Fibroblast of skin of right quadriceps (primary cell): ENCODE data around the gene SCYGR5.

Experiments used
- DNase-seq: peaks from one replicate; pipeline ENCODE4 v3.0.0-alpha.2; 2013

The SCYGR5 gene

GRCh38 chr2:227674485-227674884 is 7.9 kb downstream of the SCYGR5 start:
- DNase-seq, result no peak

DNA sequence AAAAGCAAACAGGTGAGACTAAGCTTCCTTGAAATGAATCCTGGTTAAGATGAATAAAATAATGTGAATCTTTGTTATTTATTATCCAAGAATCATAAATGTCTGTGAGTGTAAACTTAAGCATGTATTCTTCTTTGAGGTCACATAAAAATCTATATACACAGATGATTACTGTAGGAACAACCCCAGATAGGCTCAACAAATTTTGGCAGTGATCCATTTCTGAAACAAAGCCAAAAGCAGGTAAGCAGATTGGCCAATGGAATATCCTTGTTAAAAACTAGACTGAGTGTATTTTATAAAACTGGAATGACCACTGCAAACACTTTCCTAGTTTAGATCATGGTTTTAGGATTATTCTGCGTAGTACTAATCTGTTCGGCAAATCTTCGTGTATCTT is 11.3 kb downstream of the SCYGR5 start:
- DNase-seq, result no peak

DNA sequence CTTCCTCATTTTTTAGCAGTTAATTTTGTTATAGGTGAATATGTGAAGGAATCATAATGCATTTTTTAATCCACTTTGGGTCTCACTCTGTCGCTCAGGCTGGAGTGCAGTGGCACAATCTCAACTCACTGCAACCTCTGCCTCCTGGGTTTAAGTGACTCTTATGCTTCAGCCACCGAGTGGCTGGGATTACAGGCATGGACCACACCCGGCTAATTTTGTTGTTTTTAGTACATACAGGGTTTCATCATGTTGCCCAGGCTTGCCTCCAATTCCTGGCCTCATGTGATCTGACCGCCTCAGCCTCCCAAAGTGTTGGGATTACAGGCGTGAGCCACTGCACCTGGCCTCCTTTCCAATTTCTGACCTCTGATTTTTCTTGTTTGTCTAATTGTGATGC is 17.7 kb downstream of the SCYGR5 start:
- DNase-seq, result no peak

DNA sequence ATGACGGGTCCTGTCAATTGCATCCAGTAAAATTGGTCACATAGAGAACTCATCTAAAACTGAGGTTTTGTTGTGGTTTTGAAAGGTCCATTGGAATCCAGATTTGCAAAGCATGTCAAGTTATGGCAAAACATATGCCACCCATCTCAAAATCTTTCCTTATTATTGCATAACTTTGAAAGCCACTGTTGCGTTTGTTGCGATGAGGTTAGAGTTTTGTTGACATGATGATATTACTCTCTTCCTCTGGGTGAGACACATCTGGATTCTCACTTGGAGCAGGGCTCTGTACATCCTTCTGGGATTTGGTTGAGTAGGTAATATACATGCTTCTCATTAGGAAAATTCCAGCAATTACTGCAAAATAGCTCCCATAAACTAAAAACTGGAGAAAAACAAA is 20.6 kb downstream of the SCYGR5 start:
- DNase-seq, result no peak

DNA sequence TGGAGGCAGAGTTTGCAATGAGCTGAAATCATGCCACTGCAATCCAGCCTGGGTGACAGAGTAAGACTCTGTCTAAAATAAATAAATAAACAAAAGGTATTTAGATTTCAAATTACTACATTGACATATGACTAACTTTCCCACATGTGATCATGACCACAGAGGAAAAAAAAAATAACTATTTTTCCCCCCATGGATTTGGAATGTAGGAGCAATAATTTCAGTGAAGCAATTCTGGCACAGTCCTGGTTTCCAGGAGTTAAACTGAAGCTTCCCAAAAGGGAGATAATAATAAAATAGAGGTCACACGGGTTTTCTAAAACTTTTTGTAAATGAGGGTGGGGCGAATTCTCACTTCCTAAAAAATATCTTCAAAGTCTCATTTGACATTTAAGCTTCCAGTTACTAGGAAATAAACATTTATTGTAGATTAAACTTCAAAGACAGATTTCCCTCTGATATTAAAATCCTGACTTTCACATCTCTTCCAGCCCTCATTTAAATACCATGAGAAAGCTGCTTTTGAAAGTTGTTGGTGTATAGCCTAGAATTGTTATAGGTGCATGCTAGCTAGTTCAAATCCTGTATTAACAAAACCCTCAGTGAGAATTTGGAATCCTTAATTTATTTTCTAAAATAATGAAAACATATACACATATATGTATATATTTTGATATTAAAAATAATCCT is 30.5 kb downstream of the SCYGR5 start:
- no peak for DNase-seq

- DNase-seq, result no peak
Observed at GRCh38 chr2:227701556-227701955, 35.0 kb downstream of the SCYGR5 start.

GRCh38 chr2:227703280-227703732 is 36.7 kb downstream of the SCYGR5 start:
- DNase-seq, result no peak

DNA sequence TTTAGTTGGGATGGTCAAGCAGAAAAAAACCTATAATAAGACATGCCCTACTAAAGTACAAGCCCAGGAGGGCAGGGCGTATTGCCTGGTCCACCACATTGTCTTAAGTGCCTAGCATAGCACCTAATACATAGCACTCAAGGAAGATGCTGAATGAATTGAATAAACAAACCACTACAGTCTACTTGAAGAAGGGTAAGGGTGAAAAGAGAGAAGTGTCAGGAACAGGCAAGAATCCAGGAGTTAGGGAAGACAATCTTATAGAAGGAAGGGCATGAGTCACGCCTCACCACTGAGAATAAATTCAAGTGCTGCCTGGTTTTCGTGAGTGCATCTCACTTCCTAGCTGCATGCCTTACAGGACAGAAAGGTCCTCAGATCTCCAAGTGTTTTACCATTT is 37.4 kb downstream of the SCYGR5 start:
- no peak for DNase-seq

DNA sequence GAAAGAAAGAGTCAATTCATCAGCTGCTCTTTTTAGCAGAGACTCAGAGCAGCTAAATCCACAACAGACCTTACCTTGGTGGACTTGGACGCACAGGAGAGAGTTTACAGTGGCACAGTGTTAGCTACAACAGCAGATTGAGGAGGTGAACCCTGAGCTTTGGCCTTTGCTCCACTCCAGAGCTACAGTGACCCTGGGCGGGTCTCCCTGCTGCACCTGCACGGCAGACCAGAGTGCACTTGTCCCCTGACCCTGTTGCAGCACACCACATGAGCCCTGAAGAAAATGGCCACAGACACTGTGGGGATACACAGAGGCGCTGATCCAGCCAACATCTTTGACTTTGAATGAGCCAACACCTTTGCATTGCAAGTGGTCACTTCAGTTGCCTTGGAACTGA is 40.3 kb downstream of the SCYGR5 start:
- DNase-seq, result no peak

DNA sequence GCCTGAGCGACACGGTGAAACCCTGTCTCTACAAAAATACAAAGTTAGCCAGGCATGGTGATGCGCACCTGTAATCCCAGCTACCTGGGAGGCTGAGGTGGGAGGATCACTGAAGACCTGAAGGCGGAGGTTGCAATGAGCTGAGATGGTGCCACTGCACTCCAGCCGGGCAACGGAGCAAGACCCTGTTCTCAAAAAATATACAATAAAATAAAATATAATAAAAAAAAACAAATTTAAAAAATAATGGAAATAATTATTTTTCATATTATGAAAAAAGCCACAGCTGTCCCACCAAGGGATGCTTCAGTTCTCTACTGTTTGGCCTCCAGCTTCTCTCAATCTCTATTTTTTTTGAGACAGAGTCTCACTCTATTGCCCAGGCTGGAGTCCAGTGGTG is 40.8 kb downstream of the SCYGR5 start:
- no peak for DNase-seq

- DNase-seq, result no peak
Observed at GRCh38 chr2:227710986-227711385, 44.4 kb downstream of the SCYGR5 start.

- DNase-seq, result no peak
Observed at GRCh38 chr2:227713291-227713690, 46.7 kb downstream of the SCYGR5 start.

GRCh38 chr2:227716501-227716900 is 49.9 kb downstream of the SCYGR5 start:
- DNase-seq, result no peak
